ENCODE results near the gene TXNDC11.

TXNDC11 gene

GRCh38 chr16:11686713-11687380, 55.8 kb downstream of the TXNDC11 start:
- no peak for DNase-seq

DNA sequence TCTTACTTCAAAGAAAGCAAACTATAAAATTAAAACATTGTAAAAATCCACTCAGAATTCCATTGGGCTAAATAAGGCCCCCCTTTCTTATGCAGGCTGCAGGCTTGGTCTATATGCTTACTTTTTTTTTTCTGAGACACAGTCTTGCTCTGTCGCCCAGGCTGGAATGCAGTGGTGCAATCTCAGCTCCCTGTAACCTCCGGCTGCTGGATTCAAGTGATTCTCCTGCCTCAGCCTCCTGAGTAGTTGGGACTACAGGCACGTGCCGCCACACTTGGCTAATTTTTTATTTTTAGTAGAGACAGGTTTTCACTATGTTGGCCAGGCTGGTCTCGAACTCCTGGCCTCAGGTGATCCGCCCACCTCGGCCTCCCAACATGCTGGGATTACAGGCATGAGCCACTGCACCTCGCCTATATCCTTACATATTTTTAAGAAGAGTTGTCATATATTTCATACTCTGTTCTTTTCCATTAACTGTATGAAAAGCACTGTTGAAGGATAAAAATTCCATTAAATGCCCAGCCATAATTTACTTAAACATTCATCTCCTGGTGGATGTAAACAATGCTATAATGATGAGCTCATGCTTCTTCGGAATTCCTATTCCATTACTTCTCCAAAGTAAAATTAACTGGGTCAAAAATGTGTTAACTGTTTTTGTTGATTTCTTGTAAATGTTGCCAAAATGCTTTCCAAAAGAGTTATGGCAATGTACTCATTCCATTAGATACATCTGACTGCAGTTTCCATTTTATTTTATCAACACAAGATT, 56.6 kb downstream of the TXNDC11 start:
- DNase-seq: no peak

DNA sequence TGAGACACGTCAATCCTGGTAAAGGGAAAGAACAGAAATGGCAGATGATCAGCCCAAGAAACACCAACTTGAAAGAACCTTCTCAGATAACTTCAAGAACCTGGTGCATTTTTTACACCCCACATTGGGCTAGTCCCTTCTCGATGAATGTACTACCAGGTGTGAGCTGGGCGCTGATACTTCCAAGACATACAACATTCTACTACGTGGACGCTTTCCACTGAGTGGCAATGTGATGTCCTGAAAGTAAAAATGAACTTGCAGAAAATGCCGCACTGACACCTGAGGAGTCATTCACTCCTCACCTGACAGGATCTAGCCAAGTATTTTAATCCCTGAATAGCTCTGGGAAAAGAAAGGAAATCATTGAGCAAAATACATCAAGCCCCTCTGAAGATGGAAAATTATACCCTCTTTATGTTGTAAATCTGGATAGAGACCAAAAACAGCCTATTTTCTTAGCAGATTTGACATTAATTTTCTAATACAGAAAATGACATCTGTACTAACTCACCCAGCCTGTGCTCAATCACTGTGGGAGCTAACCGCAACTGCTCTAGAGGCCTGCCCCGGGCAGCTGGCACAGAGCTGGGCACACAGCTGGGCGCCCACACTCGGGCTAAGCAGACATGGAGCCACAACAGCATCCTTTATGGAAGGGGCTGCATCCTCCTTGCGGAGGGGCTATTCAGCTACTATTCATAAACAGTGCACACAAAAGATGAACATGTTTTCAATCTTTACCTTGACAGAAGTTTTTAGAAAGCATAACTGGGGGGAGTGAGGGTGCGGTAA, 58.2 kb downstream of the TXNDC11 start:
- no peak for DNase-seq

DNA sequence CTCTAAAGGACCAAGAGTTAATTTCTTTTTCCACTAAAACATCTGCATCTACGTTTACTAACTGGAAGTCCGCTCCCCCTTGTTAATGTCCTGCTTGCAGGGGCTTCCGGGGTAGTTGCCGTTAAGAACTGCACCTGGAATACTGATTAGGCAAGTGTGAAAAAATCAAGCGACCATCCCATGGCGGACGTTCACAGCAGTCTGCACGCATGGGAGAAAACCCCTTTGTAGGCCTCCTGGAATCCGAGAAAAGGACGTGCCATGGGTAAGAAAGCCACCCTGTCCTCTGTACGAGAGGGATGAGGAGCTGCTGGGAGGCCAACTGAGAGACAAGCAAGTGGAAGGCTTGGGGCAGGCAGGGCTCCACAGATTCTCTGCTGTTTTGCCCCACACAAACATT, 59.5 kb downstream of the TXNDC11 start:
- DNase-seq: no peak

GRCh38 chr16:11682655-11683096, 60.0 kb downstream of the TXNDC11 start:
- DNase-seq: no peak

DNA sequence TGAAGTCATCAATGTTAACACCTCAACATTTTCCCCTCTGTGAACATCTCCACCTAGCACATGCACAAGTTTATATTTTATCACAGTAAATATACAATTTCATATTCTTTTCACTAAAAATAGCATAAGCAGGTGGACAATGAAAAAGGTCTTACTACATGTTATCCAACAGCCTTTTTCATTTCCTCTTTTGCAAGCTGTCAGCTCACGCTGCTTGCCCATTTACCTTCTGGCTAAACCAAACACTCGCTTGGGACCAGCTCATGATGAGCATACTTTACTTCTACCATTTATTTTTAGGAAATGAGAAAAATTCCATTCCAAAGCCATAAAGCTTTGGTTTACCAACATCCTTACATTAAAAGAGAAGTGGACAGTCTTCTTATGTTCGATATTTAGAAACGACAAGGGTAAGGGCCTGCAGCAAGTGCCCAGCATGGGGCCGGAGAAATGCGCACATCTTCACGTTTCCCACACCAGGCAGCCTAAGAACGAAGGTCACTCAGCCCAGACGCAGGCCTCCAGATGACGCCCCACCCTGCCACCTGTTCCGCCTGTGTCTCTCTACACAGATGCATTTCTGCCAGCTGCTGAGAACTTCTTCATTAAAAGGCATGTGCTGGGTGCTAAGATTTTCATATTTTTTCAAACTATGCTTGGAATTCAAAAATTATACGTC, 60.5 kb downstream of the TXNDC11 start:
- DNase-seq: no peak

DNA sequence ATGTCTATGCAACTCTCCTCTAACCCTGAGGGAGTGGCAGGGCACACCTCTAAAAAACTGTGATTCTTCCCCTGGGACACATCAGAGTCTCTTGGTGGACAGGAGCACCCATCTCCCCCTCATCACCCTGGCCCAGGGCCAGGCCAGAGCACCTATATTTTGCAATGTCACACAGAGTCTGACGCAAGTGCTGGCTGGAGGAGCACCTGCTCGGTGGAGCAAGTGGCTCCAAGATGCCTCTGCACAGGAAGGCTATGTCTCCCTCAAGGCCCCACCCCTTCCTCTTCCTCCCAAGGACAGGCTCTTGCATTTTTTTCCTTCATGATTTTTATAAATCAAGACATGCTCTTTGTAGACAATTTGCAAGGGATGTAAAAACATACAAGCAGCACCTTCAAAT, 61.1 kb downstream of the TXNDC11 start:
- DNase-seq: no peak

DNA sequence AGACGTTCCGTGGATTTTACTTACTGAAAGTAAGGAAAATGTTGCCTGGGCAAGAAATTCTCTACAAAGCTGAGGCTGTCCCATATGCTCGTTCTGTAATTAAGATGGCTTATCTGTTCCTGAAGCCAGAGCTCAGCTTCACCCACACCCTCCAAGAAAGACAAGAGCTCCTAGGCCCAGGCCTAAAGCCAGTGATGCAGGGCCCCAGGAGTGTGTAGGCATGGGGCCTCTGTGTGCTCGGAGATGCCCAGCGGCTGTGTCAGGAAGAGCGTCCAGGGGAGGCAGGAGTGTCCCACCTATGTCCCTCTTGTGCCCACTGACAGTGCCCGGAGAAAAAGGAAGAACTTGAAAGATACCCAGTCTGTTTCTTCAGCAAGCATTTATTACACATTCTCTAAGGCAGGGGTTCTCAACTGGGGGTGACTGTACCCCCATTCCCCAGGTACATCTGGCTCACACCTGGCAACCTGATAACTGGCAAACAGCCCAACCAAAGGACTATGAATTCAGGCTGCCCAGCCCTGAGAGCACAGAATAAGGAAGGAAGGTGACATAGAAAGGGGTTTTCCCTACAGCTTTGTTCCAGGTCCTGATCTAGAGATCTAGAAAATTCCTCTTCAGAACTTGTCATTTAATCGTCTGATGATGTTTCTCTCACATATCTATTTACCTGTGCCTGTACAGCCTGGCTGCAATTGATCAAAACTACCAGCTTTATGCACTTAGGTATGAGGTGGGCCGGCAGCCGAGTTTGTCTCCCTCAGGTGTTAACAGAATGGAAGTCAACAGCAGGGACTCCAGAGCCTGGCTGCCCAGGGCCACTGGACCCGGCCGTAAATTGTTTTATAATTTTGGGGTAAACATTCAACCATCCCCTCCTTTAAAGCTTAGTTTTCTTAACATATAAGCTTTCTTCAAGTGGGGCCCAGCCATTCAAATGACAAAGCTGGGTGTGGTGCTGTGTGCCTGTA, 62.4 kb downstream of the TXNDC11 start:
- no peak for DNase-seq

DNA sequence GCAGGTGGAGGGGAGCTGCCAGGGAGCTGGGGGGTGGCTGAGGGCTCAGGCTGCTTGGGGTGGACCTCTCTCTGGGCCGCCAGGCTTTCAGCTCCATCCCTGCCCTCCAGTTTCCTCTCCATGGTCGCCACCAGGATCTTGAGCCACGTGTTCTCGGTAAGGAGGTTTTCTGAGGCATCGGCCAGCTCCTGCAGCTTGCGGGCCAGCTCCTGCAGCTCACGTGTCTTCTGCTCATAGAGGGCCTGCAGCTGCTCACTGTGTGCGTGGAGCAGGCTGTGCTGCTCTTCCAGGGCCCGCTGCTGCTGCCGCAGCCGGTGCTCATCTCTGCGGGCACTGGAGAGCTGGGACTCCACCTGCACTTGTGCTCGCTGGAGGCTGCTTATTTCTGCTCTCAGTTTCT, 63.4 kb downstream of the TXNDC11 start:
- no peak for DNase-seq

- DNase-seq: no peak
These were observed 64.4 kb downstream of the TXNDC11 start for GRCh38 chr16:11677959-11678881.

DNA sequence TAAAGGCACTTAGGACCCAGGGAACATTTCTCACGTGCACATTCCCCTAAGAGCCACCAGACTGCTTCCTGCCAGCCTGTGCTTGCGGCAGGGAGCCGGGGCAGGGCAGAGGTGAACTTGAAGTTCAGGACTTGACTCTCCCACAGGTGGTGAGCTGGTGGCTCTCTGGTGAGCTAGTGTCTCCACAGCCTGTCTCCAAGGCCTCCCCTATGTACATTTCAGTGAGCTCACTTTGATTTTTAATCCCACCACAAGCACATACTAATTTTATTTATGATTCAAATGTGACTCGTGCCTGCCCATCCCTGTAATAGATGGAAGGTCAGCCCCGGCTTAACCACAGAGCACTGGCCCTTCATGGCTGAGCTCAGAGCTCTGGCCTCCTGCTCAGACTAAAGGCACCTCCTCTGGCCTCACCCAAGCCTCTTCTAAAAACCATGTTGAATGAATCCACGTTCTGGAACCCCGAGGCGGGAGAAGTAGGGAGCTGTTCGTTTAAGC, 65.2 kb downstream of the TXNDC11 start:
- no peak for DNase-seq

DNA sequence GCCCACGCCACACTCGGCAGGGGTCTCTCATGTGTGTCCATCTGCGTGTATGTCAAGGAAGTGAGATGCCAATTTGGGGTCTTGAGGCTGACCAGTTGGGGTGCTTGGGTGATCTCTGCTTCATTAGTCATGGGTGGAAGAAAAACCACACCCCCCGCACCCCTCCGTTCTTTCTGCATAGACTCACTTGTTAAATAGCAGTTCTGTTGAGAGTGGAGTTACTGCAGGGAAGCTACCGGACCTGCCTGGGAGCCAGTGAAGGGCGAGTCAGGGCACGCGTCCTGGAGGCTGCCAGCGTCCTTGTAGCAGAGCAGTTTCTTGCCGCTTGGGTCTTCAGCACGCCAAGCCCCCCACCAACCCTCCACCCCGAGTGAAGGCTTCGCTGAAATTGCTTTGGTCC, 65.9 kb downstream of the TXNDC11 start:
- no peak for DNase-seq

DNA sequence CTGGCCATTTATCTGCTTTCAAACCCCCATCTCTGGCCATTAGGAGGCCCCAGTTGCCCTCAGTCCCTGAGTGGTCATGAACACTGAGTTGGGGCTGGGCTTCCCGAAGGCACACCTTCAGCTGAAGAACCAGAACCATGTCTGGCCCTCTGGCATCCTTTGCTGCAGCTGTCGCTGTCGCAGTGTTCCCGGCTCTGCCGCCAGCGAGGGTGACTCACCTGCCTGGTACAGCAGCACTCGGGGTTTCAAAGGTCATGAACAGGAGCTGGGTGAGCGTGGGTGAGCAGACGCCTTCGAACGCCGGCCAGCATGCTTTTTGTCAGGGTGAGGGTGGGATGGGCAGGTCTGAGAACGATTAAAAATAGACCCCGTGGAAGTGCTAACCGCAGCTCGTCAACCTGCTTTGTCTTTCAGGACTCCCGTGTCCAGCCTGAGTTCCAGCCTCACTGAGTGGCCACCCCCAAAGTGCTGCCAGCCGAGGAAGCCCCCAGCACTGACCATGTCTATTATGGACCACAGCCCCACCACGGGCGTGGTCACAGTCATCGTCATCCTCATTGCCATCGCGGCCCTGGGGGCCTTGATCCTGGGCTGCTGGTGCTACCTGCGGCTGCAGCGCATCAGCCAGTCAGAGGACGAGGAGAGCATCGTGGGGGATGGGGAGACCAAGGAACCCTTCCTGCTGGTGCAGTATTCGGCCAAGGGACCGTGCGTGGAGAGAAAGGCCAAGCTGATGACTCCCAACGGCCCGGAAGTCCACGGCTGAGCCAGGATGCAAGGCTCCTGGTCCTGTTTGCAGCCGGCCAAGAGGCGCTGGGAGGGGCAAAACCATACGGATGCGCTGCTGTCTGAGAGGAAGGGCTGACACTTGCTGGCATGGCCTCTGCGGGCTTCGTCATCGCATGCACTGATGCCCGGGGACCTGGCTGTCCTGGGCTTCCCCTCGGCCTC, 66.8 kb downstream of the TXNDC11 start:
- DNase-seq: no peak

- DNase-seq: no peak
These were observed 67.7 kb downstream of the TXNDC11 start for GRCh38 chr16:11674818-11675560.

DNA sequence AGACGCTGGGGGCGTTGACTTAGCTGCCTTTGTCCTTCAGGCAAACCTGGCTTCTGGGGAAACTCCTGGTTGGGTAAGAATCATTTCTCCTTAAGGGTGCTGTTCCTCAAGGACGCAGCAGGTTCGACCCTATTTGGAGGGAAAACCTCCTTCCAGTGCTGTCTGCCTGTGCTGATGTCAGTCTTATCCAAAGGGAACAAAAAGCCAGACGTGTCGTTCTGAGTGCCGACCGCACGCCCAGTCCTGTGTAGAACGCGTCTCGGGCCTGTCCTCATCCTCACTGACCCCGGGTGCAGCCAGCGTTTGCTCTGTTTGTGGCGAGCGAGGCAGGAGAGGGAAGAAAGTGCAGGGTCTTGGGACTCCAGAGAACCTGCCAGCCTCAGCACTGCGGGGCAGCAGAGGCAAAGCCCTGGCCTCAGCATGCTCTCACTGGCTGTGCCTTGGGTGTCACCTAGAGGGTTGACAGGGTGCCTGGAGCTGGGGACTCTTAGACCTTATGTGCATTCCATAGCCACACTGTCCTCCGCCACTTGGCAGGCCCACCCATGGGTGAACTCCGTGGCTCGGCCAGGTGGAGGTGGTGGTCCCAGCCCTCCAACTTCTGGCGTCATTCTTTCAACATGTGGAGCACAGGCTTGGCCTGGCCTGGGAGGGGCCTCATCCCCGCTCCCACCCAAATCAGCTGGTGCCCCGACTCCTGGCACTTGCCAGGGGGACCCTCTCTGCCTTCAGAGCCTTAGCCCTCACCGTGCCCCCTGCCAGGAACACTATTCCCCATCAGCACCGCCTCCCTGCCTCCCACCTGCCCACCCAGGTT, 68.4 kb downstream of the TXNDC11 start:
- no peak for DNase-seq

DNA sequence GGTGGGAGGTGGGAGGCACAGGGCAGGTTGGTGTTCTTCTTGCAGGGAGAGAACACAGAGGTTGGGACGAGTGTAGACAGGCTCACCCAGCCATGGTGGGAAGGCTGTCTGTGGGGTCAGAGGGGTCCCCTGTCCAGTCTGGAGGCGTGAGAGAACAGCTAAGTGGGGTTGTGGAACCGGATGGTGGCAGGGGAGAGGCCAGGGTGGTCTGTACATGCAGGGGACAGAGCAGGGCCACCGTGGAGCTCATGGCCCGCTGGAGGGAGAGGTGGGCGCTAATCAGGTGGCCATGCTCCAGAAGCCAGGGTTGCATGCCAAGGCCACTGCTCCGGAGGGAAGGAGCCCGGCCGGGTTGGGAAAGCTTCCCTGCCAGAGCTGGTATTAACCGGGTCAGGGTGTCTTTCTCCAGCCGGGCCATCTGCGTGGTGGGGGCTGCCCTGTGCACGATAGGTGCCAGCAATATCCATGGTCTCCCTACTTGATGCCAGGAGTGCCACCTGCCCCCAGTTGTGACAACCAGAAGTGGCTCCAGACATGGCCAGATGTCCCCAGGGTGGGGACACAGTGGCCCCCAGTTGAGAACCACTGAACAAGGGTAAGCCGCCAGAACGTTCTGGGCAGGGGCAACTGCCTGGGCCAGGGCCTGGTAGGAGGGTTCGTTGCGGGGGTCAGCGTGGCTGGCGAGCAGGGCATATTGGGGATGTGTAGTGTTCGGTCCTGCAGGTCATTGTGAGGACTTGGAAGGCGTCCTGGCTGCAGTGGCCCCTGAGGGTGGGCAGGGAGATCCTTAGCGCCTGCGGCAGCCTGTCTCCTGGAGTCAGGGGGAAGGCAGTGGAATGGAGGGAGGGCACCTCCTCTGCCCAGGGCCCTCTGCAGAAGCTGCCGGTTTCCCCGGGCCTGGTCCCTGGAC, 69.3 kb downstream of the TXNDC11 start:
- DNase-seq: no peak

Data from NCI-H1436 (cell line).